ENCODE results near the gene SART1. TPM values are rescaled to one million over a fixed set of nuclear protein-coding genes. Genes with fewer than 3 reads are reported as not detected.

Gene SART1
- total and polyA plus RNA-seq, 10 of the 15 experiments (the other 5 are each of a cell fraction or from before 2014, with no cell fraction given) = 6.2 to 60.5 (median 37.4) TPM

DNA sequence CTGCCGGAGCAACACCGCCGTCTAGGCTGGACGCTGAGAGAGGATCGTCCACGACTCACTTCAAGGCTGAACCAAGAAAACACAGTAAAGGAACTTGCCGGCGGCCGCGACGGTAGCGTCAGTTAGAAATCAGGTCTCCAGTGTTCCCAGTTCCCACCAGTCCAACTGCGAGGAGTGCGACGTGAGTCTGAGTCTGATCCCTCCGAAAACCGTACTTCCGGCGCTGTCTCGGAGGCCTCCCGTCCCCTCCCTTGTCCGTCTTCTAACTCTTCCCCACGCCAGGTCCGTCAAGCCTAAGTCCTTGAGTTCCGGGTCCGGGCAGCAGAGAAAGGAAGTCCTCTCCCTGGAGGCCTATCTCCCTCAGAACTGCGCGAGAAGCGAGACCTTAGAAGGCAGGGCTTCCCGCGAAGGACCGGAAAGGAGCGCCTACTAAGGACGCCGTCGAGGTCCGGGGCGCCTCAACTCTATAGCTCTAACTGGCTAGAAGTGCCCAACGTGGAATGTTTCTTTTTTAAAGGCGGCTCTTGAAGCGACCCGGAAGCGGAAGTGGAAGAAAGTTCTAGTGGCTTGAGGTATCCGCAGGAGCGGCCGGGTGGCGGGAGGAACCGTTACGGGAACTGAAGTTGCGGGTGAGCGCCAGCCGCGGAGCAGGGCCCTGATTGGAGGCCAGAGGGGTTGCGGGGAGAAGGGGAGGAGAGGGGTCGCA lies 40.6 kb downstream of the SART1 start, which contains the start of the genes BANF1 and EIF1AD (continued):
- TF ChIP-seq, protein P1, sequence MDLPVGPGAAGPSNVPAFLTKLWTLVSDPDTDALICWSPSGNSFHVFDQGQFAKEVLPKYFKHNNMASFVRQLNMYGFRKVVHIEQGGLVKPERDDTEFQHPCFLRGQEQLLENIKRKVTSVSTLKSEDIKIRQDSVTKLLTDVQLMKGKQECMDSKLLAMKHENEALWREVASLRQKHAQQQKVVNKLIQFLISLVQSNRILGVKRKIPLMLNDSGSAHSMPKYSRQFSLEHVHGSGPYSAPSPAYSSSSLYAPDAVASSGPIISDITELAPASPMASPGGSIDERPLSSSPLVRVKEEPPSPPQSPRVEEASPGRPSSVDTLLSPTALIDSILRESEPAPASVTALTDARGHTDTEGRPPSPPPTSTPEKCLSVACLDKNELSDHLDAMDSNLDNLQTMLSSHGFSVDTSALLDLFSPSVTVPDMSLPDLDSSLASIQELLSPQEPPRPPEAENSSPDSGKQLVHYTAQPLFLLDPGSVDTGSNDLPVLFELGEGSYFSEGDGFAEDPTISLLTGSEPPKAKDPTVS (IDR thresholded peaks at IDR 0.05; ENCODE audit: low read depth, low read length) = peak; percentile 72; the same call in 1 of the 2 replicates
- no peak for TF ChIP-seq ZNF274 (IDR thresholded peaks at IDR 0.05; ENCODE audit: insufficient read depth, insufficient read length)
- peak in 1 of 2 experiments; percentile 44; a peak in 1 of 4 replicates for TF ChIP-seq BHLHE40 (IDR thresholded peaks at IDR 0.05; ENCODE audit: borderline replicate concordance in 1 of 2, low read depth in 2 of 2, low read length in 1 of 2)
- peak; percentile 56 to 71 for TF ChIP-seq IKZF2 (IDR thresholded peaks at IDR 0.05)
- TF ChIP-seq, protein P2, sequence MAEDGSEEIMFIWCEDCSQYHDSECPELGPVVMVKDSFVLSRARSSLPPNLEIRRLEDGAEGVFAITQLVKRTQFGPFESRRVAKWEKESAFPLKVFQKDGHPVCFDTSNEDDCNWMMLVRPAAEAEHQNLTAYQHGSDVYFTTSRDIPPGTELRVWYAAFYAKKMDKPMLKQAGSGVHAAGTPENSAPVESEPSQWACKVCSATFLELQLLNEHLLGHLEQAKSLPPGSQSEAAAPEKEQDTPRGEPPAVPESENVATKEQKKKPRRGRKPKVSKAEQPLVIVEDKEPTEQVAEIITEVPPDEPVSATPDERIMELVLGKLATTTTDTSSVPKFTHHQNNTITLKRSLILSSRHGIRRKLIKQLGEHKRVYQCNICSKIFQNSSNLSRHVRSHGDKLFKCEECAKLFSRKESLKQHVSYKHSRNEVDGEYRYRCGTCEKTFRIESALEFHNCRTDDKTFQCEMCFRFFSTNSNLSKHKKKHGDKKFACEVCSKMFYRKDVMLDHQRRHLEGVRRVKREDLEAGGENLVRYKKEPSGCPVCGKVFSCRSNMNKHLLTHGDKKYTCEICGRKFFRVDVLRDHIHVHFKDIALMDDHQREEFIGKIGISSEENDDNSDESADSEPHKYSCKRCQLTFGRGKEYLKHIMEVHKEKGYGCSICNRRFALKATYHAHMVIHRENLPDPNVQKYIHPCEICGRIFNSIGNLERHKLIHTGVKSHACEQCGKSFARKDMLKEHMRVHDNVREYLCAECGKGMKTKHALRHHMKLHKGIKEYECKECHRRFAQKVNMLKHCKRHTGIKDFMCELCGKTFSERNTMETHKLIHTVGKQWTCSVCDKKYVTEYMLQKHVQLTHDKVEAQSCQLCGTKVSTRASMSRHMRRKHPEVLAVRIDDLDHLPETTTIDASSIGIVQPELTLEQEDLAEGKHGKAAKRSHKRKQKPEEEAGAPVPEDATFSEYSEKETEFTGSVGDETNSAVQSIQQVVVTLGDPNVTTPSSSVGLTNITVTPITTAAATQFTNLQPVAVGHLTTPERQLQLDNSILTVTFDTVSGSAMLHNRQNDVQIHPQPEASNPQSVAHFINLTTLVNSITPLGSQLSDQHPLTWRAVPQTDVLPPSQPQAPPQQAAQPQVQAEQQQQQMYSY (CRISPR knock-in tag; IDR thresholded peaks at IDR 0.05) = no peak
- TF ChIP-seq, protein P3, sequence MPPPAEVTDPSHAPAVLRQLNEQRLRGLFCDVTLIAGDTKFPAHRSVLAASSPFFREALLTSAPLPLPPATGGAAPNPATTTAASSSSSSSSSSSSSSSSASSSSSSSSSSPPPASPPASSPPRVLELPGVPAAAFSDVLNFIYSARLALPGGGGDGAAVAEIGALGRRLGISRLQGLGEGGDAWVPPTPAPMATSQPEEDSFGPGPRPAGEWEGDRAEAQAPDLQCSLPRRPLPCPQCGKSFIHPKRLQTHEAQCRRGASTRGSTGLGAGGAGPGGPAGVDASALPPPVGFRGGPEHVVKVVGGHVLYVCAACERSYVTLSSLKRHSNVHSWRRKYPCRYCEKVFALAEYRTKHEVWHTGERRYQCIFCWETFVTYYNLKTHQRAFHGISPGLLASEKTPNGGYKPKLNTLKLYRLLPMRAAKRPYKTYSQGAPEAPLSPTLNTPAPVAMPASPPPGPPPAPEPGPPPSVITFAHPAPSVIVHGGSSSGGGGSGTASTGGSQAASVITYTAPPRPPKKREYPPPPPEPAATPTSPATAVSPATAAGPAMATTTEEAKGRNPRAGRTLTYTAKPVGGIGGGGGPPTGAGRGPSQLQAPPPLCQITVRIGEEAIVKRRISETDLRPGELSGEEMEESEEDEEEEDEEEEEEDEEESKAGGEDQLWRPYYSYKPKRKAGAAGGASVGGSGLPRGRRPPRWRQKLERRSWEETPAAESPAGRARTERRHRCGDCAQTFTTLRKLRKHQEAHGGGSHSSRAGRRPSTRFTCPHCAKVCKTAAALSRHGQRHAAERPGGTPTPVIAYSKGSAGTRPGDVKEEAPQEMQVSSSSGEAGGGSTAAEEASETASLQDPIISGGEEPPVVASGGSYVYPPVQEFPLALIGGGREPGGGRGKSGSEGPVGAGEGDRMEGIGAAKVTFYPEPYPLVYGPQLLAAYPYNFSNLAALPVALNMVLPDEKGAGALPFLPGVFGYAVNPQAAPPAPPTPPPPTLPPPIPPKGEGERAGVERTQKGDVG (CRISPR knock-in tag; IDR thresholded peaks at IDR 0.05) = no peak
- TF ChIP-seq MEF2B (IDR thresholded peaks at IDR 0.05; ENCODE audit: partially characterized antibody, poor library complexity, severe bottlenecking) = peak; percentile 87
- peak; percentile 98; the same call in 1 of the 2 replicates for TF ChIP-seq STAT1 (conservative IDR thresholded peaks at IDR 0.05)
- TF ChIP-seq CBX5 (IDR thresholded peaks at IDR 0.05; ENCODE audit: low read depth) = peak; percentile 95
- TF ChIP-seq POU2F2 (IDR thresholded peaks at IDR 0.05; ENCODE audit: borderline replicate concordance, low read depth, low read length) = peak; percentile 76; the same call in 2 of the 3 replicates

All from GM12878 (cell line).